Femur (tissue), 1 donor: Measurements from ENCODE around the gene ZFYVE21.
"Not testable (repeated sequence)": the region's sequence is repeated elsewhere in the genome, so short reads cannot be mapped to it uniquely, and the experiment has no call there.

Experiments
- DNase-seq: peaks from one replicate; pipeline ENCODE4 v3.0.0-alpha.2; 2017

ZFYVE21 gene

GRCh38 chr14:103715052-103716000, at the start of gene ZFYVE21, which contains the start of gene XRCC3:
ZFYVE21 (plus strand) TSS chr14:103715810; CDS start chr14:103715842, 32 bp downstream.
XRCC3 (minus strand) TSS chr14:103715451; CDS start chr14:103711087, 4,364 bp downstream.
- DNase-seq = peak; percentile 100

GRCh38 chr14:103667671-103668070, 47.9 kb upstream of the ZFYVE21 start:
- DNase-seq = no peak

- no peak for DNase-seq
Measured at GRCh38 chr14:103668117-103668516, 47.5 kb upstream of the ZFYVE21 start.

- no peak for DNase-seq
Measured at GRCh38 chr14:103669370-103669769, 46.2 kb upstream of the ZFYVE21 start.

GRCh38 chr14:103671911-103672310, 43.7 kb upstream of the ZFYVE21 start:
- DNase-seq = no peak

GRCh38 chr14:103675957-103676356, 39.7 kb upstream of the ZFYVE21 start:
- no peak for DNase-seq

- DNase-seq = no peak
Measured at GRCh38 chr14:103676881-103677675, 38.5 kb upstream of the ZFYVE21 start.

- peak; percentile 47 for DNase-seq
Measured at GRCh38 chr14:103679351-103679750, 36.3 kb upstream of the ZFYVE21 start.

GRCh38 chr14:103680491-103681231, 34.9 kb upstream of the ZFYVE21 start:
- DNase-seq = no peak

- no peak for DNase-seq
Measured at GRCh38 chr14:103683139-103683538, 32.5 kb upstream of the ZFYVE21 start.

GRCh38 chr14:103684471-103684870, 31.1 kb upstream of the ZFYVE21 start:
- peak; percentile 68 for DNase-seq

GRCh38 chr14:103684871-103685270, 30.7 kb upstream of the ZFYVE21 start:
- DNase-seq = no peak

- no peak for DNase-seq
Measured at GRCh38 chr14:103685276-103686211, 30.1 kb upstream of the ZFYVE21 start.

- no peak for DNase-seq
Measured at GRCh38 chr14:103686831-103687485, 28.7 kb upstream of the ZFYVE21 start.

- no peak for DNase-seq
Measured at GRCh38 chr14:103687712-103688111, 27.9 kb upstream of the ZFYVE21 start.

- no peak for DNase-seq
Measured at GRCh38 chr14:103688441-103688840, 27.2 kb upstream of the ZFYVE21 start.

- DNase-seq = no peak
Measured at GRCh38 chr14:103688906-103689902, 26.4 kb upstream of the ZFYVE21 start.

- no peak for DNase-seq
Measured at GRCh38 chr14:103690332-103690731, 25.3 kb upstream of the ZFYVE21 start.

GRCh38 chr14:103691655-103692054, 24.0 kb upstream of the ZFYVE21 start:
- DNase-seq = not testable (repeated sequence)

GRCh38 chr14:103692159-103692558, 23.5 kb upstream of the ZFYVE21 start:
- no peak for DNase-seq
